Ishikawa (cell line): ENCODE measurements around the gene NAB1.

Experiments used
- CEBPB ChIP-seq: IDR thresholded peaks from 2 replicates; pipeline ENCODE4 v1.6.1; 2012
- CREB1 ChIP-seq: IDR thresholded peaks from 2 replicates; pipeline ENCODE4 v1.6.1; 2012; ENCODE audit warnings: low read depth
- EGR1 ChIP-seq: IDR thresholded peaks from 2 replicates; pipeline ENCODE4 v1.6.1; 2012
- EP300 ChIP-seq: IDR thresholded peaks from 2 replicates; pipeline ENCODE4 v1.6.1; 2012; ENCODE audit warnings: borderline replicate concordance
- FOXM1 ChIP-seq: IDR thresholded peaks from 2 replicates; pipeline ENCODE4 v1.6.1; 2012; ENCODE audit warnings: low read depth, borderline replicate concordance
- MAX ChIP-seq: IDR thresholded peaks from 2 replicates; pipeline ENCODE4 v1.6.1; 2012
- NFIC ChIP-seq: IDR thresholded peaks from 2 replicates; pipeline ENCODE4 v1.6.1; 2012
- TAF1 ChIP-seq: IDR thresholded peaks from 2 replicates; pipeline ENCODE4 v1.6.1; 2012; ENCODE audit warnings: low read depth, mild to moderate bottlenecking
- TEAD4 ChIP-seq: IDR thresholded peaks from 2 replicates; pipeline ENCODE4 v1.6.1; 2012
- YY1 ChIP-seq: IDR thresholded peaks from 2 replicates; pipeline ENCODE4 v1.6.1; 2012; ENCODE audit warnings: low read depth
- ZBTB7A ChIP-seq: IDR thresholded peaks from 2 replicates; pipeline ENCODE4 v1.6.1; 2012; ENCODE audit warnings: low read depth
- TF ChIP-seq, protein P1 (sequence below): IDR thresholded peaks from 2 replicates; pipeline ENCODE4 v1.6.1; 2012; ENCODE audit warnings: low read depth, mild to moderate bottlenecking
- TF ChIP-seq, protein P2 (sequence below): IDR thresholded peaks from 2 replicates; pipeline ENCODE4 v1.6.1; 2012

NAB1 gene

GRCh38 chr2:190607014-190607597 is 41.8 kb upstream of the NAB1 start:
- no peak for TF ChIP-seq EP300
- no peak for TF ChIP-seq CEBPB
- TF ChIP-seq, protein P1, sequence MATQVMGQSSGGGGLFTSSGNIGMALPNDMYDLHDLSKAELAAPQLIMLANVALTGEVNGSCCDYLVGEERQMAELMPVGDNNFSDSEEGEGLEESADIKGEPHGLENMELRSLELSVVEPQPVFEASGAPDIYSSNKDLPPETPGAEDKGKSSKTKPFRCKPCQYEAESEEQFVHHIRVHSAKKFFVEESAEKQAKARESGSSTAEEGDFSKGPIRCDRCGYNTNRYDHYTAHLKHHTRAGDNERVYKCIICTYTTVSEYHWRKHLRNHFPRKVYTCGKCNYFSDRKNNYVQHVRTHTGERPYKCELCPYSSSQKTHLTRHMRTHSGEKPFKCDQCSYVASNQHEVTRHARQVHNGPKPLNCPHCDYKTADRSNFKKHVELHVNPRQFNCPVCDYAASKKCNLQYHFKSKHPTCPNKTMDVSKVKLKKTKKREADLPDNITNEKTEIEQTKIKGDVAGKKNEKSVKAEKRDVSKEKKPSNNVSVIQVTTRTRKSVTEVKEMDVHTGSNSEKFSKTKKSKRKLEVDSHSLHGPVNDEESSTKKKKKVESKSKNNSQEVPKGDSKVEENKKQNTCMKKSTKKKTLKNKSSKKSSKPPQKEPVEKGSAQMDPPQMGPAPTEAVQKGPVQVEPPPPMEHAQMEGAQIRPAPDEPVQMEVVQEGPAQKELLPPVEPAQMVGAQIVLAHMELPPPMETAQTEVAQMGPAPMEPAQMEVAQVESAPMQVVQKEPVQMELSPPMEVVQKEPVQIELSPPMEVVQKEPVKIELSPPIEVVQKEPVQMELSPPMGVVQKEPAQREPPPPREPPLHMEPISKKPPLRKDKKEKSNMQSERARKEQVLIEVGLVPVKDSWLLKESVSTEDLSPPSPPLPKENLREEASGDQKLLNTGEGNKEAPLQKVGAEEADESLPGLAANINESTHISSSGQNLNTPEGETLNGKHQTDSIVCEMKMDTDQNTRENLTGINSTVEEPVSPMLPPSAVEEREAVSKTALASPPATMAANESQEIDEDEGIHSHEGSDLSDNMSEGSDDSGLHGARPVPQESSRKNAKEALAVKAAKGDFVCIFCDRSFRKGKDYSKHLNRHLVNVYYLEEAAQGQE: no peak
- no peak for TF ChIP-seq ZBTB7A
- no peak for TF ChIP-seq NFIC
- TF ChIP-seq, protein P2, sequence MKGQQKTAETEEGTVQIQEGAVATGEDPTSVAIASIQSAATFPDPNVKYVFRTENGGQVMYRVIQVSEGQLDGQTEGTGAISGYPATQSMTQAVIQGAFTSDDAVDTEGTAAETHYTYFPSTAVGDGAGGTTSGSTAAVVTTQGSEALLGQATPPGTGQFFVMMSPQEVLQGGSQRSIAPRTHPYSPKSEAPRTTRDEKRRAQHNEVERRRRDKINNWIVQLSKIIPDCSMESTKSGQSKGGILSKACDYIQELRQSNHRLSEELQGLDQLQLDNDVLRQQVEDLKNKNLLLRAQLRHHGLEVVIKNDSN: no peak
- no peak for TF ChIP-seq EGR1
- TF ChIP-seq YY1: no peak
- no peak for TF ChIP-seq FOXM1
- no peak for TF ChIP-seq MAX
- no peak for TF ChIP-seq TAF1
- TF ChIP-seq CREB1: no peak

DNA sequence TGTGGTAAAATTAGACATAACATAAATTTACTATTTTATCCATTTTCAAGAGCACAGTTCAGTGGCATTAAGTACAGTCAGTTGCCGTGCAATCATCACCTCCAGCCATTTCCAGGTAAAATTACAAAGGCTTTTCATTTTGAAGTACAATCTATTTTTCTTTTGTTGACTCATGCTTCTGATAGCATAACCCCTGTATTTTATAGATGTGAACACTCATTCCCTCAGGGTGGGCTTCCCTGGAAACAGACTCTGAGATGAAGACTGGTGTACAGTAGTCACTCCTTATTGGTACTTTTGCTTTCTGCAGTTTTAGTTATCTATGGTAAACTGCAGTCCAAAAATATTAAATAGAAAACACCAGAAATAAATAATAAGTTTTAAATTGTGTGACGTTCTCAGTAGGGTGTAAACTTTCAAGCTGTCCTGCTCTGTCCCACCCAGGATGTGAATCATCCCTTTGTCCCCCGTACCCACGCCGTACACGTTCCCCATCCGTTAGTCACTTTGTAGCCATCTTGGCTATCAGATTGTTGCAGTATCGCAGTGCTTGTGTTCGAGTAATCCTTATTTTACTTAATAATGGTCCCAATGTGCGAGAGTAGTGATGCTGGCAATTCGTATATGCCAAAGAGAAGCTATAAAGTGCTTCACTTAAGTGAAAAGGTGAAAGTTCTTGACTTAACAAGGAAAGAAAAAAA is 41.1 kb upstream of the NAB1 start:
- no peak for TF ChIP-seq TEAD4
- no peak for TF ChIP-seq MAX

- TF ChIP-seq, protein P1: no peak
- TF ChIP-seq CEBPB (no peak), EP300 (no peak)
These were observed 33.2 kb upstream of the NAB1 start for GRCh38 chr2:190615555-190616200.

- no peak for TF ChIP-seq EGR1
- no peak for TF ChIP-seq FOXM1
- no peak for TF ChIP-seq EP300
- TF ChIP-seq MAX: no peak
These were observed 30.9 kb upstream of the NAB1 start for GRCh38 chr2:190618030-190618429.

GRCh38 chr2:190625691-190626090 is 23.2 kb upstream of the NAB1 start:
- TF ChIP-seq TEAD4 (no peak), CREB1 (no peak), TAF1 (no peak), ZBTB7A (no peak), CEBPB (no peak), MAX (no peak), EGR1 (no peak), EP300 (no peak)
- TF ChIP-seq, protein P1: no peak
